IPS-18c (cell line): ENCODE results near the gene GTF3C5.
A peak's percentile ranks its signal among the peaks of the same experiment; 100 is the strongest.
"Not testable (repeated sequence)": the region's sequence is repeated elsewhere in the genome, so short reads cannot be mapped to it uniquely, and the experiment has no call there.

Experiments used
- H3K4me3 ChIP-seq: 2 replicates; pipeline ENCODE4 v1.7.0; 2013; ENCODE audit warnings: low read depth, mild to moderate bottlenecking, low read length, moderate library complexity; ENCODE audit not compliant: insufficient read depth
- H3K9me3 ChIP-seq: one replicate; pipeline ENCODE4 v1.6.1; 2013; ENCODE audit warnings: mild to moderate bottlenecking, low read length, moderate library complexity; ENCODE audit not compliant: control insufficient read depth, insufficient read depth

Gene GTF3C5

DNA sequence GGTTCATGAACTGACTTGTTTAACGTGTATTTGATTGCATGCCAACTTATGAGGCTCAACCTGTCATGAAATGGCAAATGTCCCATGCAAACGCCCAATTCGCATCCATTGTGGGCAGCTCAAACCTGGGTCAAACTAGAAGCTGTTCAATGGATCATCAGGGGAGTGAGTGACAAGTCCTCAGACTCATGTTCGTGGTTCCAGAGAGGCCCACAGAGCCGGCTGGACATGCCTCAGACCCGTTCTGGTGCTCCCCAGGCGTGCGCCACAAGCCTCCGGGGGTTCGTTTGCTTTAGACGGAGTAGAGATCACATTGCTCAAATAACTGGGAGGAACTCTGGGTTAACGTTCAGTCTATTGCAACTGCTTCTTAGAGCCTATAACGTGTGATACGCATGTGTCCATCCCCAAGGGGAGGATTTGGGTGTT is 37.3 kb upstream of the GTF3C5 start:
- H3K9me3 ChIP-seq: no peaks in the 10 kb centered on the region
- H3K4me3 ChIP-seq: no peak overlapping the region

DNA sequence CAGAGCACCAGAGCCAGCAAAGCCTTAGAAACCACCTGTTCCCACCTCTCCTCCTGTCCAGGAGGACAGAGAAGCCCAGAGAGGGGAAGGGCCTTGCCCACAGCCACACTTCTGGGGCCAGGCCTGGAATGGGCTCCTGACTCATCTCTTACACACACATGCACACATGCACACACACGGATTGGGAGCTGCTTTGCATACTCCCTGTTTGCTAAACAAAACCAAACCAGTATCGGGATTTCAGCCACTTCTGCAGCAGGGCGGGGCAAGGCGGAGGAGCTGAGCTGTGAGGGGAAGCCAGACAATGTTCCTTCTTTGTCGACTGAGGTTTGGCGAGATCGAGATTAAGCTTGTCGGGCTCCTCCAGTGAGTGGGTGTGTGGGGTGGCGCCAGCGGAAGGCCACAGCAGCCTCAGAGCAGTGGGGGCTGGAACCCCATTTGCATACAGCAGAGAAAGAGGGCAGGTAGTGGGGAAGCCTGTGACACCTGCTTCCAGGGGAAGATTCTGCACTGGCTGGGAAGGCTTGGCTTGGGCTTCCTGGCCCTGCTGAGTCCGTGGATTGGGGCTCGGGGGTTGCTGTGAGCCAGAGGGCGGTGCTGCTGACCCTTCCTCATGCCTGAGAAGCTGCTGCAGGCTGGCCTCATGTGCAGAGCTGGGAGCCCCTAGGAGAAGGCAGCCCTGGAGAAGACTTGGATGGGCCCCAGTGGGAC is 36.2 kb upstream of the GTF3C5 start:
- Histone ChIP-seq H3K4me3 (no peak overlapping the region; the same call in 1 of the 2 replicates), H3K9me3 (no peaks in the 10 kb centered on the region)

DNA sequence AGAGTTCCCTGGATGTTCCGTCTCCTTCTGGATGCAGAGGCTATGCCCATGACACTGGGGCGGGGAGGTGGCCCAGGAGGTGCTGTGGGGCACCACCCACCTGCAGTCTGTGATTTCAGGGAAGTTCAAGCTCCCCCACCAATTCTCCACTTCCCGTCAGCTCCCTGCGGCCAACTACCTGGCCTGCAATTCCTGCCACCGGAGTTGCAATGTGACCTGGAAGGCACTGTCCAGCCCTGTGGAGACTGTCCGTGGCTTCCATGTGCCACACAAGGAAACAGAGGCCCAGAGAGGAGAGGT is 35.7 kb upstream of the GTF3C5 start:
- Histone ChIP-seq H3K9me3 (no peaks in the 10 kb centered on the region), H3K4me3 (no peak overlapping the region)

DNA sequence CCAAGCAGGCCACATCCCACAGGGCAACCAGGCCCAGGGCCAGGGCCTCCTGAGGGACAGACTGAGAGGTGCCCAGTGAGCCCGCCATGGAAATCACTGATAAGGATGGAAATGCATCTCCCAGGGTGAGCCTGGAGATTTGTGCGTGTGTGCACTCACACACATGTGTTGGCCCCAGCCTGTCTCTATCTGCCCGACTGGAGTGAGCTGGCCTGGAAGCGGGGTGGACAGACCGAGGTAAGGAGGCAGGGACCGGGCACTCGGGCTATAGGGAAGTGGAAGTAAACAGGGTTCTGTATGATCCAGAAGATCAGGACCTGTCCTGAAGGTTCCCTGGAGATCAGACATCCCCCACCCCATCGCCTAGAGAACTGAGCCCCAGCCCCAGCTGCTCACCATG is 34.9 kb upstream of the GTF3C5 start:
- Histone ChIP-seq H3K9me3 (no peaks in the 10 kb centered on the region), H3K4me3 (no peak overlapping the region)

DNA sequence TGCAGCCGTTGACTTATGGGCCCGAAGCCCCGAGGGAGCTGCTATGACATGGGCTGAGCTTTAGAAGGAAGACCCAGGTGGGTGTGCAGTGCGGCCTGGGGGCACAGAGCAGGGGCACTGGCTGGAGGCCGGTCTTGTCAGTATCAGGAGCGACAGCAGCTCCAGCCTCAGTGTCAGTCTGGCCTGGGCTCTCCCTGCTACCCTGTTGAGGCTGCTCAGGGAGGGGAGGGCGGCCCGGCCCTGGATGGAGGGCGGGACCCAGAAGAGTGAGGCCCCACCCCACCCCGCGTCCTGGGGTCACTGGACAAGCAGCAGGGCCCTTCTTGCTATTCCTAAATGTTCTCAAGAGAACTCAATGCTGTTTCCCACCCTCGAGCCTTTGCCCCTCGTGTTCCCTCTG is 34.3 kb upstream of the GTF3C5 start:
- no peaks in the 10 kb centered on the region for H3K9me3 ChIP-seq
- no peak overlapping the region for H3K4me3 ChIP-seq

DNA sequence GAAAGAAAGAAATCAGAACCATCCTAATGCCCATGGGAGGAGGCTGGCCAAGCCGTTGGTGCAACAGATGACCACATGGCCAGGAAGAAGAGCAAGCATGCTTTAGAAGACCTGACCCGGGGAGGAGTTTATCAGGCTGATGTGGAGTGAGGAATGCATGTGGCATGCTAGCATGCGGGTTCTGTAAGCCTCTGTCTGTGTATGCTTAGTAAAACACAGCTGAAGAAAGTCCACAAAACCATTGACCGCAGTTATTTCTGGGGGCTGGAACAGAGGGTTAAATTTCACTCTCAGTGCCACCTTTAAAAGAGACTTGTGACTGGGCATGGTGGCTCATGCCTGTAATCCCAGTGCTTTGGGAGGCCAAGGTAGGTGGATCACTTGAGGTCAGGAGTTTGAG is 33.2 kb upstream of the GTF3C5 start:
- no peaks in the 10 kb centered on the region for H3K9me3 ChIP-seq
- H3K4me3 ChIP-seq: no peak overlapping the region

DNA sequence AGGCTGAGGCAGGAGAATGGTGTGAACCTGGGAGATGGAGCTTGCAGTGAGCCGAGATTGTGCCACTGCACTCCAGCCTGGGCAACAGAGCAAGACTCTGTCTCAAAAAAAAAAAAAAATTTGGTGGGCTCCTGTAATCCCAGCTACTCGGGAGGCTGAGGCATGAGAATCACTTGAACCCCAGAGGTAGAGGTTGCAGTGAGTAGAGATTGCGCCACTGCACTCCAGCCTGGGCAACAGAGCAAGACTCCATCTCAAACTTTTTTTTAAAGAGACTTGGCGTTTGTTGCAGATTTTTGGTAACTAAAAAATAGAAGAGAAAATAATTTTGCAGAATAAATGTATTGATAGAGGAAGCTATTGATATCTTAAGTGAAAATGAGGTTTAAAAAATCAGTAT is 32.6 kb upstream of the GTF3C5 start:
- H3K4me3 ChIP-seq: not testable (repeated sequence)

DNA sequence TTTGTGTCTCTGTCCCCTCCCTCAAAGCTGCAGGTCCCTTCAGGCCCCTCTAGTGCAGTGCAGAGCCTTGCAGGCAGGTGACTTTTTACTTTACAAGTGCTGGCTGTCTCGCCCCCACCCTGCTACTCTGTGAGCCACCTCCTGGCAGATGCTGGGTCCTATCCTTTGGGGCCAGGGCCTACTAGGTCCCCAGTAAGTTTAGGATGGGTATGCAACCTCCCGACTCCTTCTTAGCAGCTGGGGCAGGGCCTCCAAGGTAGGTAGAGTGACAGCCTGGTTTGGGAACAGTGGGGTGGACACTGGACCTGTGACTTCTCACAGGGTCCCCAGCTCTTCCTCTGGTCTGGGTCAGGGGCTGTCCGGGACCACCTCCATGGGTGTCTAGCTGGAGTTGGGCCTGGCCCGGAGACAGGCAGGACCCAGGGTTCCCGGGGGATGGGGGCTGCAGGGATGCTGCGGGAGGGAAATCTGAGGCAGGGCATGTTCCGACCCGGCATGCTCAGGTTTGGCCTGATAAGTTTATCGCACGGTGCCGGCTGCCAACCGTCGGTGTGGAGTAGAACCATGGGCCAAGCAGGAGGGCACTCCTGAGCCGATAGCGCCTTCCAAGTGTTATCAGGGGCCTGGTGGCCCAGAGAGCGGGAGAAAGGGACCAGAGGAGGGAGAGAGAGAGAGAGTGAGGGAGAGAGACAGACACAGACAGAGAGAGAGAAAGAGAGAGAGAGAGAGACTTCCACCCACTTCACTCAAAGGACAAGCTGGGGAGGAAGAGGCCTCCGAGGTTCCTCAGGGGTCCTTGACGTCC is 31.8 kb upstream of the GTF3C5 start:
- H3K4me3 ChIP-seq: no peak overlapping the region
- H3K9me3 ChIP-seq: no peaks in the 10 kb centered on the region

More for the DNA sequence above, 32.6 kb upstream of the GTF3C5 start:
- H3K9me3 ChIP-seq: not testable (repeated sequence)

DNA sequence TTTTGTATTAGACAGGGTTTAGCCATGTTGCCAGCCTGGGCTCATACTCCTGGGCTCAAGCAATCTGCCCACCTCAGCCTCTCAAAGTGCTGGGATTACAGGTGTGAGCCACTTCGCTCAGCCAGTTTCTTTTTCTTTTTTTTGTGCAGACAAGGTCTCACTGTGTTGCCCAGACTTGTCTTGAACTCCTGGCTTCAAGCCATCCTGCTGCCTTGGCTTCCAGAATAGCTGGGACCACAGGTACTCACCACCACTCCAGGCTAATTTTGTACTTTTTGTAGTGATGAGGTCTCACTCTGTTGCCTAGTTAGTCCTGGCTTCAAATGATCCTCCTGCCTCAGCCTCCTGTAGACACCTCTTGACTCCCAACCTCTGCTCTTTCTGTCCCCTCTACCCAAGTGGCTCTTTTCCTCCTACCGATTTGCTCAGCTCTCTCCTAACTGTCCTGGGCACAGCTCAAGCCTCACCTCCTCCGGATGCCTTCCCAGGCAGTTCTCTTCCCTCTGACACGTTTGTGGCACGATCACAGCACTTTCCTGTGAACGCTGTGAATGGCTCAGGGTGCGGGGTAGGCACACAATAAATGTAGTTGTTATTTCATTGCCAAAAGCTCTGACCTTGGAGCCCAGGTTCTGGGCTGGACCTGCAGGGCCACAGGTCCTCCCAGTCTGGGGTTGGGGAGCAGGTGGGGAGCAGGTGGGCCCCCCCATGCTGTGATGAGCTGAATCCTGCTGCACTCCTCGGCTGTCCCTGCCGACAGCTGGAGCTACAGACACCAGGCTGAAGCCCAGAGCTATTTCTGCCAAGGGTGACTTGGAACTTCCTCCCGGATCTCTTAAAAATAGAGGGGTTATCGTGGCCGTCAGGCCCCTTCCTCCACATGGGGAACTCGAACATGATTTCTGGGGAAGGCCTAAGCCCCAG is 28.4 kb upstream of the GTF3C5 start:
- Histone ChIP-seq H3K9me3 (no peaks in the 10 kb centered on the region), H3K4me3 (no peak overlapping the region)

DNA sequence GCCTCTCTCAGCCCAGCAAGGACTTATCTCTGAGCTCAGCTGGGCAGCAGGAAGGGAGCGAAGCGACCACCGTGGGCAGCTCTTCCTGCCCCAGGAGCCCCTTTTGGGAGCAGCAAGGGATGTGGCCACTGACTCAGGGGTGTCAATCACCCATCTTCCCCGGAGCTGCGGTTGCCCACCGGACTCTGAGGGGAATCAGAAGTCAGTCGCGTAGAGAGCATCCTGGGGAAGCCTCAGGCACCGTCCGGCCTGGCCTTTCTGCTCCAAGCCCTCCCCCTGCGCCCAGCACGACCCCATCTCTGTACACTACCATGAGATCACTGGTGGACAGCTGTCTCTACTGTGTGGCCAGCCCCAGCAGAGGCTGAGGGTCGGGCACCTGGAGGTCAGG is 27.7 kb upstream of the GTF3C5 start:
- no peaks in the 10 kb centered on the region for H3K9me3 ChIP-seq
- H3K4me3 ChIP-seq: no peak overlapping the region; the same call in 1 of the 2 replicates

DNA sequence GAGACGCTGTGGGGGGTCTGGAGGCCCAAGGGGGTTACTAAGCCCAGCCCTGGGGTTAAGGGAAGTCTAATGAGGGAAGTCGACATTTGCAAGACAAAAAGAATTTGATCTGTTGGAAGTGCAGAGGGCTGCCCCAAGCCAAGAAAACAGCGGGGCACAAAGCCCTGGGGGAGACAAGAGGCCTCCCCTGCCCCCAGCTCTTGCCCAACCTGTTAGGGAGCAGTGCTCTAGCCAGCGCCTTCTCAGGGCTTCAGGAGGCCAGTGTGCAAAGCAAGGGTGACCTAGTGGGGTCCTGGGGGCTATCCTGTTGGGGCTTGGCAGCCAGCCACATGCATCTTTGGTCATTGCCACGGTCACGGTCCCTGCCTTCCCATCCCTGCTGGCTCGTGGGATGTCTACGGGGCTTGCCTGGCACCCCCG is 27.1 kb upstream of the GTF3C5 start:
- Histone ChIP-seq H3K9me3 (no peaks in the 10 kb centered on the region), H3K4me3 (peak overlapping the region; percentile 25; the same call in 1 of the 2 replicates)

DNA sequence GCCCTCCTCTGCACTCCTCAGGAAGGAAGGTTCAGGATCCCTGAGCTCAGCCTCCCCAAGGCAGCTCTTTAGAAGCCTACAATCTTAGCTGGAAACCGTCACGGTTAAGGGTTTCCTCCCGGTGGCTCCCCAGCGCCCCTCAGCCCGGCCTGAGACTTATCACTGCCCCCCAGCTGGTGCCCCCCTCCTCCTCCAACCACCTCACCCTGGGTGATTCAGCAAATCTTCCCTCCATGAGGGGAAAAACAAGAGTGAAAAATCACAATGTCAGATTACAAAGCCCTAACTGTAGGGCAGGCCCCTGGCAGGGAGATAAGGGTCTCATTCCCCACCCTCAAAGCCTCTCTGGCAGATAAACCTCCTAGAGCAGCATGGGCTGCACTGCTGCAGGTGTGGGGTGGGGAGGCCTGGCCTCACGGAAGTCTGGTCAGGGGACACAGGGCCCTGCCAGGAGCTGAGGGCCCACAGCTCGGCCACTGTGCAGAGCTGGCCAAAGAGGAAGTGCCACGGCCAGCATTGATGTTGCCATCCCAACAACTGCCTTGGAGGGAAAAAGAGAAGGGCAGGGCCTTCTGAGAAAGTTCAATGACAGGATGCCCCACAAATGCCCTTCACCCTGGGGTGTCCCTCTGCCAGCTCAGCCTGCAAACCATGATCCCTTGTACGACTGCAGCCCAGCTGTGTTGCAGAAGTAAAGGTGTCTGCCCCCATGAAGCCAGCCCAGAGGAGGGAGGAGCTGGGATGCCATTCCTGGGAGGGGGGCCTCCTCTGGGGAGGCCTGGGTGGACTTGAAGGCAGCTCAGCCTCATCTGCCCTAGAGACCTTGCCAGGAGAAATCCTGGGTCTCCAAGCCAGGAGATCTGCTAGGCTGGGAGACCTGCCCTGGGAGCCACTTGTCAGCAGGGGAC is 26.5 kb upstream of the GTF3C5 start:
- Histone ChIP-seq H3K9me3 (no peaks in the 10 kb centered on the region), H3K4me3 (peak overlapping the region; percentile 25; the same call in 1 of the 2 replicates)

DNA sequence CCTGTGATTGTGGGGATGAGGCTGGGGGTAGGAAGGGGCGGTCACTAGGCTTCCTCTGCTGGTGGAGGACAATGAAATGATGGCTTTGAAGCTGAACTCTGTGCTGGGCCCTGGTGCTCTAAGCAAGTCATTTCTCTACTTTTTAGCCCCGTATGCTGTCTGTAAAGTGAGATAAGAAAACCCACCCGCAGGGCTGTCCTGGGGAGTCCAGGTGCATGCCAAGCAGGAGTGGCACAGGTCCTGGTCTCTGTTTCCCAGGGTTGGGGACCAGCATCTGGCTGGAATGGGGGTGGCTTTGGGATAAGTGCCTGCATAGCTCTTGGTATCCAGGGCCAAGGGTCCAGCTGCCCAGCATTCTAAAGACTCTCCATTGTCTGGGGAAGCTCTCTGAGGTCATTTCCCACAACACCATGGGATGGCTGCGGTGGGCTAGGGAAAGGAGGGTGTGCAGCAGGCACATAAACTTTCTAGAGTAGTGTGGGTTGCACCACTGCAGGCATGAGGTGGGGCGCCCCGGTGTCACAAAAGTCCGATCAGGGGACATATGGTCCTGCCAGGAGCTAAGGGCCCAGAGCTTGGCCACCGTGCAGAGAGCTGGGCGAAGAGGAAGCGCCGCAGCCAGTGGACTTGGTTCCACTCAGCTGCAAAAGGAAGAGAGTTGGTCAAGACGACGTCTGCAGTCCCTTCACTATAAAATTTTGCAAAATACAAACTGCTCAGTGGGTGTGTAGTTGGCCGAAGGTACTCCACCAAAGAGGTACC is 25.6 kb upstream of the GTF3C5 start:
- Histone ChIP-seq H3K4me3 (no peak overlapping the region), H3K9me3 (no peaks in the 10 kb centered on the region)

DNA sequence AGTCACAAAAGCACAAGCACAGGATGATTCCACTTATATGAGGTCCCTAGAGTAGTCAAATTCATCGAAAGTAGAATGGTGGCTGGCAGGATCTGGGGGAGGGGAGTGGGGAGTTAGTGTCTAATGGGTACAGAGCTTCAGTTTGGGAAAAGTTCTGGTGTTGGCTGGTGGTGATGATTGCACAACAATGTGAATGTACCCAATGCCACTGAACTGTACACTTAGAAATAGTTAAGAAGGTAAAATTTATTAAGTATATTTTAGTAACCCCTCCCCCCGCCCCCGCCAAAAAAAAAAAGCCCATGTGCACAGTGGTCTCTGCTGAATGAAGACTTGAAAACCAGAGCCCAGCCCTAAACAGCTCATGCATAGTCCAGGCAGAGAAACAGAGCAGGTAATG is 24.8 kb upstream of the GTF3C5 start:
- Histone ChIP-seq H3K9me3 (no peaks in the 10 kb centered on the region), H3K4me3 (no peak overlapping the region)

DNA sequence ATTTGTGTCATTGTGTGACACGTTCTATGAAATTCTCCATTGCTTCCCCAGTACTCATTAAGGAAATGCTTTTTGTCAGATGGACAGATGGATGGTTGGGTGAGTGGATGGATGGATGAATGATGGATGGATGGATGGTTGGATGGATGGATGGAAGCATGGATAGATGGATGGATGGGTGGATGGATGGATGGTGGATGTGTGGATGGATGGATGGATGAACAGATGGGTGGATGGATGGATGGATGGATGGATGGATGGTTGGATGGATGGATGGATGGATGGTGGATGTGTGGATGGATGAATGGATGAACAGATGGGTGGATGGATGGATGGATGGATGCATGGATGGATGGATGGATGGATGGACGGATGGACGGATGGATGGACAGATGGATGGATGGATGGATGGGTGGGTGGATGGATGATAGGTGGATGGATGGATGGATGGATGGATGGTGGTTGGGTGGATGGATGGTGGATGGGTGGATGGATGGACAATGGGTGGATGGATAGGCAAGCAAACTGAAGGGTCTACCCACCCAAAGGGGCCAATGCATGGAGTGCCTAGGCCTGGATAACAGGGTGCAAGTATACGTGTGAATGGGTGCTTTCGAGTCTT is 24.0 kb upstream of the GTF3C5 start:
- no peaks in the 10 kb centered on the region for H3K9me3 ChIP-seq
- H3K4me3 ChIP-seq: no peak overlapping the region

DNA sequence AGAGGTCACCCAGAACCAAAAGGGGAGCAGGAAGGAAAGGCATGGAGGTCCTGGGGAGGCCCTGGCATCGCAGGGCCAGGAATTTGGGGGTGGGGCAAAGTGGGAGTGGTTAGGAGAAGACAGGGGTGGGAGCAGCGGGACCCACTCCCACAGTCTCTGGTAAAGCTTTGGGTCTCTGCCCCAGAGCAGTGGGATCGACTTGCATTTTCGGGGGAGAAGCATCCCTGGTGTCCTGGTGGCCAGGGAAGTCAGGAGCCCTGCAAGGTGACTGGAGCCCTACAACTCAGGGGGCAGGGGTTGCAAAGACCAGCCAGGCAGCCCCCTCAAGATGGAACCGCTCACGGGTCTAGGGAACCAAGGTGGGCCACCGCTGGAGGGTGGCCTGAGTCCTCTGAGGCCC is 22.4 kb upstream of the GTF3C5 start:
- H3K9me3 ChIP-seq: no peaks in the 10 kb centered on the region

More for the DNA sequence above, 22.4 kb upstream of the GTF3C5 start:
- no peak overlapping the region for H3K4me3 ChIP-seq
